Skin epidermis (tissue), 12 donors: ENCODE data around the gene TRERF1.
A peak's percentile ranks its signal among the peaks of the same experiment; 100 is the strongest.

Experiments used
- H3K27ac ChIP-seq, 21 experiments: fragments of 200-600 bp; sonication (generic) in 11 of 21; one replicate each; pipeline ENCODE4 v1.5.0; 2020; ENCODE audit warnings: mild to moderate bottlenecking in 3 of 21, inconsistent platforms in 2 of 21, moderate library complexity in 2 of 21
- H3K4me3 ChIP-seq, 7 experiments: fragments of 200-600 bp; sonication (generic) in 2 of 7; one replicate each; pipeline ENCODE4 v1.5.0; 2020; ENCODE audit warnings: inconsistent platforms in 2 of 7, mild to moderate bottlenecking in 2 of 7, moderate library complexity in 1 of 7

TRERF1 gene

DNA sequence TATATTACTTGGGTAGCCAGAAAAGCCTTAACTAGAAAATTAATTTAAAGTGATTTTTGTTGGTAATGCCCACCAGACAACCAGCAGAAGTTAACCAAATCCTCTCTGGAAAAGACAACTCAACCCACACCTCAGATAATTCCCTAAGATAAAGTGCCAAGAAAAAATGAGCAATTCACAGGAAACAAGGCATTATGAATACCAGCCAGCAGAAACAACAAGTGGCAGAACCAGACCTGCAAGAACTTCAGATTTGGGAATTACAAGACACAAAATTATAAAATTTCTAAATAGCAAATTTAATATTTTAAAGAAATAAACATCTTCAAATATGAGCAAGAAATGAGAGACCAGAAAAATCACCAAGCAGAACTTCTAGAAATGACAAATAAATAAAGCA lies 154.1 kb downstream of the TRERF1 start:
- Histone ChIP-seq H3K4me3 (no peak overlapping the region), H3K27ac (no peak overlapping the region)

DNA sequence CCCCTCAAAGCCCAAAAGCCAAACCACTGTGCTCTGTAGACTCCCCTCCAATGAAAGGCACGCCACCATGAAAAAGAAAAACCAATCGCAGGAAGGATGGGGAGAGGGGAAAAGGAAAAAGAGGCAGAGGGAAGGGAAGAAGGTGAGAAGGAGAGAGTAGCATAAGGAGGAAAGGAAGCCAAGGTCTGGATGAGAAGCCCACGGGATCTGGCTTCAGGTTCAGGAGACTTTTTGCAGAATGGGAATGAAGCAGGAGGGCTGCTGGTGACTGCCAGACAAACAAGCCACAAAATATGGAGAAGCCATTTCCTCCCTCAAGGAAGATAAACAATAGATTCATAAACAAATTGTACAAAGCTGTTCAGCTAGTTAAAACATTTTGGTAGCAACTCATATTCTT lies 155.1 kb downstream of the TRERF1 start:
- peak overlapping the region in 2 of 21 experiments; percentile 8 to 49 for H3K27ac ChIP-seq
- H3K4me3 ChIP-seq, result no peak overlapping the region

DNA sequence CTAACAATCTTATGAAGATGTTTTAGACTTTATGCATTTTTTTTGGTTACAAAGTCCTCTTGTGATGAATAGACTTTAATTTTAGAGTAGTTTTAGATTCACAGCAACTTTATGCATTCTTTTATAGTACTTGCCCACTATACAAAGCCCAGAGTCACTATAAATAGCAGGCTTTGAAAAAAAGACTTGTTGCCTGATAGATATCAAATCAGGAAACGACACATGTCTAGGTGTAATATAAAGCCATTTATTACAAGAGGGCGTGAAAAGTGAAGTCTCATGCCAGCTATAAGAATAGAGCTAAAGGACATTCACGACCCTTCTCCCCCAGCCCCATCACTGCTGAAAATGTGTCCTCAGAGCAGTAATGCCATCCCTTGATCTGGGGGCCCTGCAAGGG lies 156.0 kb downstream of the TRERF1 start:
- no peak overlapping the region for H3K27ac ChIP-seq
- no peak overlapping the region for H3K4me3 ChIP-seq

DNA sequence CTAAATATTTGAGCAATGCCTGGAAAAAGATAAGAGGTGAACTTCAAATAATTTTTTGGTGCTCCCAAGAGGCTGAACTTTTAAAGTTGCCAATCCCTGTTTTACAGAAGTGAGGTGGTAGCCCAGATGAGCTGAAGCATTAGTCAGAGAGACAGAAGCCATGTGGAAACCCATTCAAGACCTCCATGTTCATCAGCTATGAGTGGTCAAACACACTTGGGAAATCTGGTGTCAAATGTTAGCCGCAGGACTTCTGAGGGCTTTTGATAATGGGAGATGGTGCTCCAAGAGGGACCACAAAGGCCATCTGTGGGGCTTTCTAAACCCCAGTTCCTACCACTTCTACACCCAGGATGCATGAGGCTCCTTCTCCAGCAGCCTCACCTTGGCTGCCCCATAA lies 156.5 kb downstream of the TRERF1 start:
- Histone ChIP-seq H3K4me3 (no peak overlapping the region), H3K27ac (peak overlapping the region in 3 of 21 experiments; percentile 9 to 51 (median 10))

DNA sequence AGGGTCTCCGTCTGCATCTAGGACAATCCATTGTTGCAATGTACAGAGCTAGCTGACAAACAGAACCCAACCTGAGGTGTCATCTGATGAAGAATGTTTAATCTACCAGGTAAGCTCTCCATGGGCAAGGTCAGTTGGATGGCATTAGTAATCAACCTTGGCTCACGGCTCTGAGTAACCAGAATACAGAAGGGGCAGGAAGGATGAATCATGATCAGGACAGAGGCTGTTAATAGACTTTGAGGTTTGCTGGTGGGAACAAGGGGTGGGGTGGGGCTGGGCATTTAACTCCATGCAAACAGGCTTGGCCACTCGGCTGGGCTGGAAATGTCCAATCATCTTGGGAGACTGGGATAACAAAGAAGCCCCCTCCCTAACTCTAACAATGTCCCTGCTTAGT lies 157.0 kb downstream of the TRERF1 start:
- peak overlapping the region in 3 of 21 experiments; percentile 9 to 51 (median 10) for H3K27ac ChIP-seq
- no peak overlapping the region for H3K4me3 ChIP-seq

DNA sequence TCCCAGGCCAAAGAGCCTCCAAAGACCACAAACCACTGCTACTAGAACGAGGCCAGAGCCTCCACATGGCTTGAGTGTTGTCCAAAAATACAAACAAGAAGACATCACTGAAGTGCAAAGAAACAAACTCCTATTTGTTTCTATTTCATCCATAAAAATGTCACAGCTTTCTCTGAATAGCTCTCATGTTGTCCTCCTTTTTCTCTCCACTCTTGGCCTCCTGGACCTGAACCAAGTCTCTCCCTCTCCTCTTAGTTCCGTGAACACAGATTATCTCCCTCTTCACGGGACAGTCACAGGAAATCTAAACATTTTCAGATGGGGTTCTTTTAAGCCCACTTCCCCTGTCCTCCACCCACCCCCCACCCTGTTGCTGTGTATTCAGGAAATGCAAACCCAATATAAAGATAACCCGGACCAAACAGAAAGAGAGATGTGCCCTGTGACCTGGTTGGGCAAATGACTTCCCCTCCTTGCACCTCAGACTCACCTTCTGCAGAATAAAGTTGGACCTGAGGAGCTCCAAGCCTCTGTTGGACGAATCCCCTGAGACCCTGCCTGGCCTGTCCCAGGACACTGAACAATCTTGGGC lies 158.2 kb downstream of the TRERF1 start:
- H3K27ac ChIP-seq, result peak overlapping the region in 3 of 21 experiments; percentile 16 to 52 (median 40)

DNA sequence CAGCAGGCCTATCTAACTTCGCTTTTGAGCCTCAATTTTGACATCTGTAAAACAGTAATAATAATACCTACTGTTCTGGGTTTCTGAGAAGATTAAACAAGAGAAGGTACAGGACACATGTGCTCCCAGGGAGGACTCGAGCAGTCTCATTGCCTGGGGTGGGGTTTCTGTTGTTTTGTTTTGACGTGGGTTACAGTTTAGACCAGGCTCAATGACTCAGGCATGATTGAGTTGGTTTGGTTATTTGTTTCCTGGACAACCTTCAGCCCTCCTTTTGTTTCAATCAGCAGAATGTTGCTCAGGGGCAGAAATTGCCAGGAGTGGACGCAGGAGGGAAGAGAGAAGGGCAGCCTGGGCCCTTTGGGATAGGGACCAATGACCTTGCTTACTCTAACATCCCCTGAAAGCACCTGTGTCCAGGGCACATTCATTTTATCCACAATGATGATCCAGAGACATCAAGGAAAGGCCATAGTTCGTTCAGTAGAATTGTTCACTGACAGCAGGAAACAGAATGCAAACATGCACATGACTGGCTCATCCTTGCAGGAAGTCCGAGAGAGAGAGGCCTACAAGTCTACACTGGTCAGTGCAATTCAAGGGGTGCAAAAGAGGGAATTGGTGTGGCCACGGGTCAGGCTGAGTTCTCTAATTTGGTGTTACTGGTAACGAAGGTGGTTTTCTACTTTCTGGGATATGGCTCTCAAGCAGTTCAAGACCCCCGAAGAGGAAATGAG lies 159.6 kb downstream of the TRERF1 start:
- H3K27ac ChIP-seq, result peak overlapping the region in 4 of 21 experiments; percentile 4 to 52 (median 22)

More for the DNA sequence above, 158.2 kb downstream of the TRERF1 start:
- H3K4me3 ChIP-seq, result no peak overlapping the region

DNA sequence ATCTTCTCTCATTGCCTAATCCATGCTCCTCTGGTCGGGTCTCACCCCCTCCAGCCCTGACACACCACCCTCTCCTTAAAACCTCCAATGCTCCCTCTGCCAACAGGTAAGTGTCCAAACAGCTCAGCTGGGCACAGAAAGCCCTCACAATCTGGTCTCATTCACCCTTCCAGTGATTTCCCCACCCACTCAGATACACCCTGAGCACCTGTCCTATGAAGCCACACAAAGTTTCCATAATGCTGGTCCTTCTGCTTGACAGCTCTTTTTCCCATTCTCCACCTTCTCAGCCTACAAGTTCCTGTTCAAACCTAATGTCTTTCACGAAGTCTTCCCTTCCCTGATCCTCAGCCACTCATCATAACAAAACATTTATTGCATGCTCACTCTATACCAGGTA lies 164.0 kb downstream of the TRERF1 start:
- Histone ChIP-seq H3K27ac (no peak overlapping the region), H3K4me3 (no peak overlapping the region)

More for the DNA sequence above, 159.6 kb downstream of the TRERF1 start:
- H3K4me3 ChIP-seq, result no peak overlapping the region

DNA sequence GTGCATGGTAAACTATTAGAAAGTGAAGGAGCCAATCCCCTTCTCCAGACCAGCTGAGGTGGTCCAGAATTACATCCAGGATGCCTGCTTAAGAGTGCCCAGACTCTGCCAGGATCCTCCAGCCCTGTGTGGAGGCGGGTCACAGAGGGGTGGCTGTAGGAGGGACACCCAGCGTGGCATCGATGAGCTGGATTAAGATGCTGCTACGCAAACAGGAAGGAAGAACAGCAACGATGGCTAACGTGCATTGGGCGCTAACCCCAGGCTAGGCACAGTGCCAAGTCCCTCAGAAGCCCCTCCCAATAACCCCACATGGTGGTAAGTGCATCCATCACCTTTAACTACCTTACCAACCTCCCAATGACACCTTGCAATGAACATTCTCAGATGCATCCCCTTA lies 170.2 kb downstream of the TRERF1 start:
- Histone ChIP-seq H3K27ac (peak overlapping the region in 8 of 21 experiments; percentile 15 to 73 (median 22)), H3K4me3 (no peak overlapping the region)

DNA sequence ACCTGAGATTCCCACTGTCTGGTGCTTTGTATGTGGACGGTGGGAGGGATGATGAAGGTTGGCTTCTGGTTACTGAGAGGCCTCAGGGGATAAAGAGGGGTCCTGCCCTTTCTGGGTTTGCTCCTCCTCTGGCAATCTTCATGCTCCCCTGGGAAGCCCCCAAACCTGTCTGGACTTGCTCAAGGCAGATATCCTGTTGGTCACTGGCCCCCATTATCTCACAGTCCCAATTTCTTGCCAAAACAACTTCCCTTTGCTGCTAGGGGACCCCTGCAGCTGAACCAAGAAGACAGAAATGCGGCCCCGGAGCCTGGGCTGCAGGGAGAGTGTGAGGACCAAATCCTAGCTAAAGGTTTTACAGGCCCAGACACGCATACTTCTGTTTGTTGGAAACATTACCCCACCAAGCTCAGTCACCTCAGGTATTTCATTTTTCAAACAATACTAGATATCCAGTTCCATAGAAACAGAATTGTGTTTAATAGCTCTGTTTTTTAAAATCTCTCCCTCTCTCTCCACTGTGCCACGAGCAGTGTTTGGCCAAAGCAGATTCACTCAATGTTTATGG lies 170.7 kb downstream of the TRERF1 start:
- Histone ChIP-seq H3K4me3 (no peak overlapping the region), H3K27ac (peak overlapping the region in 8 of 21 experiments; percentile 15 to 73 (median 22))

DNA sequence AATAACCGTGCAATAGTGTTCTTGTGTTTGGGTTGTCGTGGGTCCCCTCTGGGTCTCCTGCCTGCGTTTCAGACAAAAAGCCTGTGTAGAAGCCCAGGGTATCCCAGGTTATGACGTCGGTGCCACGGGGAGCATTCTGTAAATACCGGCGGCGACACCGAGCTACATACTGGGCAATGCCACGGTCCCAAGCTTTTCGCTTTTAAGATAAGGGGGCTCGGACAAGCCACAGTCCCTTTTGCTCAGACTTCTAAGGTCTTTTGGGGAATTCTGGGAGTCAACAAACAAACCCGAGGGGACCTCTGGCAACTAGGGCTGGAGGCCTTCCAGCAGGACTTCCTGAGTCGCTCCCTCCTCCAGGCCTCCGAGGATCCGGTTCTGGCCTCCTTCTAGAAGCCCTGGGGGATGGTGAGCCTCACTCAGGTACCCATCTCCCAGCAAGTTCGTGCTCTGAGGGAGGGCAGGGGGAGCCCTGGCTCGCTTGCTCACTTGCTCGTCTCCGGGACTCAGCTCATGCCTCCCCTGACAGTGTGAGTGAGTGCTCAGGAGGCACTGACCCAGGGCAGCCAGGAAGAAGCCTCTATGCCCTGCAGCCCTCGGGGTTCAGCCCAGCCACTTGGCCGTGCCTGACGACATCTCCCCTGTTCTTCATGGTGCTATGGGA lies 171.6 kb downstream of the TRERF1 start:
- no peak overlapping the region for H3K4me3 ChIP-seq

DNA sequence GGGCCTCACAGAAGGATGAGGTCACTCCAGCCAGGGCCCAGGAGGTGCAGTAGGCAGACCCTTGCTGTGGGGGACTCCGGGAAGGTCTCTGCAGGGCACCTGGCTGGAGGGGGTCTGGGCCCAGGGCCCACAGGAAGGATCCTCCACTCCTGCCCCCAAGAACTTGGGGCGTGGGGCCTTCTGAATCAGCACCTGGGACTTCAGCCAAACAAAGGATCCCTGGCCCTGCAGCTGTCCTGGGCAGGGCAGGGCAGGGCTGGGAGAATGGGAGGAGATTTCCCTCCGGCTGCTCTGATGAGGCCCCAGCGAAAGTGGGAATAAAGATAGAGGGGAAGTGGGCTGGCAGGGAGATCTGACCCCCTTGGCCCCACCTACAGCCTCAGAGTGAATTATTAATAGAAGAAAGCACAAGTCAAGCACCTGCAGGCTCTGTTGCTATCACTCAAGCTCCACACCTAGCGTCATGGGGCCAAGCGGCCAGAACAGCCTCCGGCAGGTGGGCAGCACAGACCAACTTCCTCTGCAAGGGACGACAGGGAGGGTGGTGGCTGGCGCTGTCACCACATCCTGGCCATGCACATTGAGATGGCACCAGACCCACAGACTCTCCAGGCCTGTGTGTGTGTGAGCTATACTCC lies 172.5 kb downstream of the TRERF1 start:
- Histone ChIP-seq H3K4me3 (no peak overlapping the region), H3K27ac (peak overlapping the region in 10 of 21 experiments; percentile 30 to 73 (median 38))

More for the DNA sequence above, 171.6 kb downstream of the TRERF1 start:
- H3K27ac ChIP-seq, result peak overlapping the region in 11 of 21 experiments; percentile 7 to 73 (median 30)

DNA sequence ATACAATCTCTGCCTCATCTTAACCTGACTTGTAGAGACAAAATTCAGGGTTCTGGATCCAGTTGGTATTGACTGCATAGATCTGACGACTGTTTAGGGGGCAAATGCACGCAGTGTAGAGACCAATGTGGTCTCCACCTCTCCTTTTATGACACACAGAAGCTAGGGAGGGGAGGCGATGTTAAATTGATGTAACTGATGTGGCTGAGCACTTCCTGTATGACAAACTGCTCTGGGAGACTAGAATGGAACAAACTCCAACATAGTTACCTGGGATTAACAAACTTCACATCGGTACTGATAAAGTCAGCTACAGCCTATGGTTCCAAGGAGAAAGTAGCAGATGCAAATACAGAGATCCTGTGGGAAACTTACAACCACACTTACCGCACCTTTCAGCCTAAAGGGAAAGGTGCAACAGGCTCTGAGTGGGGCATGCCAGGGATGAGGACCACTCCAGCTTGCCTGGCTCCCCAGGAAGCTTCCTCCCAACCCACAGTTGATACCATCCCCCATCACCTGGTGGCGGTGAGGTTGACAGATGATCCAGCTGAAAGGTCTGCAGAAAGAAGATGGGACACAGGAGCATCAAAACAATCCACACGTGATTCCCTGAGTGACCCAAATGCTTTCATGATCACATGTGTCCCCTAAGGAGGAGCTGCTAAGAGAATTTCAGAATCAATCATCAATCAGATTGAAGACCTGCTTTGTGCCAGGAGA lies 173.4 kb downstream of the TRERF1 start:
- H3K27ac ChIP-seq, result peak overlapping the region in 4 of 21 experiments; percentile 37 to 73 (median 42)
- H3K4me3 ChIP-seq, result no peak overlapping the region

DNA sequence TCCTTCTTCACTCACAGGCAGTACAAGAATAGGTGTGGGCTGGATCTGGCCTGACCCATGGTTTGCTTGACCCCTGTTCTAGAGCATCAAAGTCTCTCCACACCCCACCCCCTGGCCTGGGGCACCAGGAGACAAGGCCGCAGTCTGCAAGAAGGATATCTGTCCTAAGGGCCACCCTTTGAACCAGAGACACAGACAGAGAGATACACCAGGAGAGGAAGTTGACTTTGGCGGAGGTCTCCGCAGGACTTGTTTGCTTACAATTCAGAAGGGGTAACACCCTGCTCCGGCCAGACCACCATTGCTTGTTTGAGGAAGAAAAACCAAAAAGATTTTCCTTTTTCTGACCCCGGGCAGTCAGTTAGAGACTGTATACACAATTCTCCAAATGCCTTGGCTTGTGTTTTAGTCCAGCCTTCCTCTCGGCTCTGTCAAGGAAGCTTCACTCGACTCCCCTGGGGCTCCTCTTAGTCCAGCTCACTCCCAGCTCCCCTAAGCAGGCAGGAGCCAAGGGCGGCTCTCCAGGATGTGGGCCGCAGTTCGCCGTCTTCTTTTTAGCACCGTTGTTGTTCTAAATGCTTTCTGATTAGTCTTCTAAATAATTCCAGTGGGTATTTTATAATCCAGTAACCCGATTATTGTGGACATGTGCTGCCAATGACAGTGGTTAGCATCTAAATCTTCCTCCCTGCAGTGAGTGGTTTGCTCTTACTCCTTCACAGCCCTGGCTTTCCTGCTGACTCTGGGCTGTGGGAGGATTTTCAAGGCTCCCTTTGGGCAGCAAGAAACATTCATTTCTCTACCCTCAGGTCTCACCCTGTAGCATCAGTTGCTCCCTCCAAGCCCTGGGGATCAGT lies 175.5 kb downstream of the TRERF1 start:
- peak overlapping the region in 2 of 21 experiments; percentile 3 to 23 for H3K27ac ChIP-seq
- H3K4me3 ChIP-seq, result no peak overlapping the region

DNA sequence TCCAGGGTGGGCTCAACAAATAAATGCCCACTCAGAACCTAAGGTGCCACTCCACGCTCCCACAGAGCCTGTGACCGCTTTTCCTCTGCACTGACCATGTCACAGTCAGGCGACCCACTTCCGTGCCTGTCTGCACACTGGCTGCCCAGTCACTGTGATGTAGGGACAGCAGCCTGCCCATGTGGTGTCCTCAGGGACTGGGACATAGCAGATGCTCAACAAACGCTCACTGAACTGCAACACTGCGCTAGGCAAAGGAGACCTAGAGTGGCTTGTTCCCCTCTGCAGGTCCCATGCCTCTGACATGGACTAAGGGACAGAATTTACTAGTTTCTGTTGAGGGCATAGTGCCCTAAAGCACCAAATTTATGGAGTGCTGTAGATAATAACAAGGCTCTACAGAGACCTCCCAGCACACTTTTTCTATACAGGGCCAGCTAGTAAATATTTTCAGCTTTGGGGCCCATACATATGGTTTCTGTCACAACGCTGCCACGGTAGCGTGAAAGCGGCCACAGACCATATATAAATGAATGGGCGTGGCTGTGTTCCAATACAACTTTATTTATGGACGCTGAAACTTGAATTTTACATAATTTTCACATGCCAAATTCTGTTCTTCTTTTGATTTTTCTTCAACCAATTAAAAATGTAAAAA lies 176.2 kb downstream of the TRERF1 start:
- peak overlapping the region in 1 of 21 experiments; percentile 3 for H3K27ac ChIP-seq
- no peak overlapping the region for H3K4me3 ChIP-seq

DNA sequence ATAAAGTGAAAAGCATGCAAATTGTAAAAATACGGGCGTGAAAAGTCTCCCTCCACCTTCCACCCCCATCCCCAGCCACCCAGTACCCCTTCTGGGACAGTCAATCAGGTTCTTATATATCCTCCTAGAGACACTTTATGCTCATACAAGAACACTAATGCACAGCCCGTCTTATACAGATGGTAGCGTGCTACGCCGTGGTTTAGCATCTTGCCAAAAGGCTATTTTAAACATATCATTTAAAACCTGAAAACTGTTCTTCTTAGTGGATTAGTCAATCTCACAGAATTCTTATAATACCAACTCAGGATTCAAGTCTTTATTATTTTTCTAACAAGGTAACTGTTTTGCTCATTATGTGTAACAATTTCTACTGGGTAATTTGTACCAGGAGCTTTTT lies 176.8 kb downstream of the TRERF1 start:
- no peak overlapping the region for H3K27ac ChIP-seq
- H3K4me3 ChIP-seq, result no peak overlapping the region
